Osteocyte (in vitro differentiated cells): ENCODE results near the gene ATP8B4. TPM values are rescaled to one million over a fixed set of nuclear protein-coding genes. Genes with fewer than 3 reads are reported as not detected.

Source experiments
- DNase-seq: peaks from one replicate; pipeline ENCODE4 v3.0.0; 2021; ENCODE audit warnings: mixed read lengths; ENCODE audit not compliant: unreplicated experiment; ENCODE audit errors: extremely low spot score
- H3K27ac Mint-ChIP-seq: one replicate; pipeline ENCODE4 v1.8.0; 2021; ENCODE audit warnings: mild to moderate bottlenecking, mixed read lengths; ENCODE audit not compliant: unreplicated experiment
- H3K27me3 Mint-ChIP-seq: one replicate; pipeline ENCODE4 v1.8.0; 2021; ENCODE audit warnings: mixed read lengths; ENCODE audit not compliant: unreplicated experiment
- H3K36me3 Mint-ChIP-seq: one replicate; pipeline ENCODE4 v1.8.0; 2021; ENCODE audit warnings: mixed read lengths; ENCODE audit not compliant: unreplicated experiment
- H3K4me1 Mint-ChIP-seq: one replicate; pipeline ENCODE4 v1.8.0; 2021; ENCODE audit warnings: mixed read lengths; ENCODE audit not compliant: unreplicated experiment
- H3K4me3 Mint-ChIP-seq: one replicate; pipeline ENCODE4 v1.8.0; 2021; ENCODE audit warnings: mild to moderate bottlenecking, moderate library complexity, mixed read lengths; ENCODE audit not compliant: unreplicated experiment
- H3K9me3 Mint-ChIP-seq: one replicate; pipeline ENCODE4 v1.8.0; 2021; ENCODE audit warnings: mixed read lengths; ENCODE audit not compliant: unreplicated experiment
- CTCF ChIP-seq: fragments of 200-600 bp; sonication (generic); IDR thresholded peaks from 2 replicates; pipeline ENCODE4 v1.5.0; 2021; ENCODE audit warnings: antibody characterized with exemption, mild to moderate bottlenecking, moderate library complexity
- total RNA-seq: library from RNA; stranded (reverse); gene quantifications from 2 replicates; pipeline ENCODE4 v1.2.1, GENCODE V29; 2021

ATP8B4 gene
- total RNA-seq, 1 donor from 2014 or later = not detected

DNA sequence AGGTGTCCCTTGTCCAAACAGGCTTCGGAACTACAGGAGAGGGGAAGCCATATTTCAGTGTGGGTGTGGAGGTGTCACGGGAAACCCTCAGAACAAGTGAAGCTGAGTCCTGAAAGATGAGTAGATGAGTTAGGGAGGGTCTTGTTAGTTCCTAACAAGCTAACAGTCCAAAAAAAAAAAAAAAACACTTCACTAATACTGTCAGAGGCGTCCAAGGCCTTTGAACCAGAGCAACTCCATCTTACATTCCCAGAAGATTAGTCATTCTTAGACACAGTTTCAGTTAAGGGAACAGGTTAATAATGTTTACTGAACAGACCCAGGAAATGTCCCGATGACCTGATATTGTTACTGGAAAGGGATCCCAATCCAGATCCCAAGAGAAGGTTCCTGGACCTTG is 7.0 kb upstream of the ATP8B4 start:
- Mint-ChIP-seq H3K9me3 (peaks cover 3% of the 10 kb centered on the region), H3K4me1 (no peaks in the 10 kb centered on the region), H3K36me3 (no peaks in the 10 kb centered on the region), H3K4me3 (no peak overlapping the region), H3K27ac (no peak overlapping the region), H3K27me3 (peaks cover 7% of the 10 kb centered on the region)
- DNase-seq = no peak
- TF ChIP-seq CTCF = no peak

GRCh38 chr15:50124631-50125030 is 5.6 kb upstream of the ATP8B4 start:
- no peak for DNase-seq
- H3K27ac Mint-ChIP-seq = no peak overlapping the region
- no peaks in the 10 kb centered on the region for H3K36me3 Mint-ChIP-seq
- peaks cover 3% of the 10 kb centered on the region for H3K9me3 Mint-ChIP-seq
- H3K27me3 Mint-ChIP-seq = peaks cover 7% of the 10 kb centered on the region
- no peak for TF ChIP-seq CTCF
- H3K4me3 Mint-ChIP-seq = no peak overlapping the region
- H3K4me1 Mint-ChIP-seq = no peaks in the 10 kb centered on the region

DNA sequence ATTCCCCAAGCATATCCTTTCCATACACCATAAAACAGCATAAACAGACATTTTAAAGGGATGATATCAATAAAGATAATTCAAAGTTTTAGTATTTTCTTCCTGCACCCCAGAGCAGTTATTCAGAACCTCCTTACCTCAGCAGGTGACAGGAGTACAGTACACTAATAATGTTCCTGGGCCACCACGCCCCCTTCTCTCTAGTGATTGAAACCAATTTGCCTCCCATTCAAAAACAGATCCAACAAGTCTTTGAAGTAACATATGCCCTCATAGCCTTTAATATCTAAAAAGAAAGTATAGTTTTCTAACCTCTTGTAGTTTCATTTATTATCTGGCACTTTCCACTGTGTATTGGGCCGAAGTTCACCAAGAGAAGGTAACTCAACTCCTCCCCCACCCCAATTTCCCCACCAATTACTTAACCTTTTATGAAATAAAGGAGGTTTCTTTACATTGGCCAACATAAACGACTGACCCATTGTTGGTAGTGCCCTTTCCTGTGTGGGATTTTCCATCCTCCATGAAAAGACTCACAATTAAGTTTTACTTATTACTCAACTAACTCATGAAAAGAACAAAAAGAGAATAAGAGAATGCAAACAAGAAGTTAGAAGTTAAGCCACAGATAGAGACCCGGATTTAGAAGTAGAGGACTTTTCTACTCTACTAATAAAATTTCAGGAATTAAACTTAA is 5.0 kb upstream of the ATP8B4 start:
- no peak for TF ChIP-seq CTCF
- Mint-ChIP-seq H3K27me3 (peaks cover 12% of the 10 kb centered on the region), H3K27ac (no peak overlapping the region), H3K9me3 (peaks cover 3% of the 10 kb centered on the region), H3K4me3 (no peak overlapping the region), H3K4me1 (no peaks in the 10 kb centered on the region), H3K36me3 (no peaks in the 10 kb centered on the region)
- no peak for DNase-seq

GRCh38 chr15:50120729-50121128 is 1.7 kb upstream of the ATP8B4 start:
- Mint-ChIP-seq H3K9me3 (peaks cover 8% of the 10 kb centered on the region), H3K4me1 (no peaks in the 10 kb centered on the region), H3K27me3 (peaks cover 19% of the 10 kb centered on the region), H3K27ac (no peak overlapping the region), H3K36me3 (no peaks in the 10 kb centered on the region), H3K4me3 (no peak overlapping the region)
- no peak for TF ChIP-seq CTCF
- DNase-seq = no peak

- Mint-ChIP-seq H3K4me3 (no peak overlapping the region), H3K27ac (no peak overlapping the region), H3K4me1 (no peaks in the 10 kb centered on the region), H3K36me3 (no peaks in the 10 kb centered on the region), H3K9me3 (peaks cover 5% of the 10 kb centered on the region), H3K27me3 (peaks cover 20% of the 10 kb centered on the region)
- no peak for DNase-seq
- TF ChIP-seq CTCF = no peak
Measured at GRCh38 chr15:50117431-50118027, 1.5 kb downstream of the ATP8B4 start.
